GM12875 (cell line): ENCODE data around the gene ADPRHL1.

Experiments
- H3K4me3 ChIP-seq: one replicate; pipeline ENCODE4 v1.5.1; 2011; ENCODE audit warnings: low read depth, low read length, control low read depth
- CTCF ChIP-seq: IDR thresholded peaks from 2 replicates; pipeline ENCODE4 v1.5.1; 2011; ENCODE audit warnings: low read depth, mild to moderate bottlenecking, control low read depth, inconsistent platforms, low read length, moderate library complexity, borderline replicate concordance; ENCODE audit not compliant: insufficient read depth

Gene ADPRHL1

GRCh38 chr13:113410472-113411201 lies 42.7 kb downstream of the ADPRHL1 start:
- TF ChIP-seq CTCF = no peak
- no peak overlapping the region for H3K4me3 ChIP-seq

DNA sequence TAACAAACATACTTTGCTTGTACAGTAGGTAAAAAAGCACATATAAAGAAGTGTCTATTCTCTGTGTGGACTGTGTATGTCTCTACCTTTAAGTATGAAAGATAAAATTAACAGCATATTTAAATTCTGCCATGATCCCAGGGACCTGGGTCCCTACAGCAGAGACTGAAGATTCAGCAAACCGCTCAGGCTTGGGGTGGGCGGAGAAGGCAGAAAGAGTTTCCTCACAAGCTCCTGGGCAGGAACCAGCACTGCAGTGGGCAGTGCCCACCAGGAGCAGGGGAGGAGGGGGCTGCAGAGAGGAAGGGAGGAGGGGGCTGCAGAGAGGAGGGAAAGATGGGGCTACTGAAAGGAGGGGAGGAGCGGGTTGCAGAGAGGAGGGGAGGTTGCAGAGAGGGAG lies 44.7 kb downstream of the ADPRHL1 start:
- H3K4me3 ChIP-seq = no peak overlapping the region
- no peak for TF ChIP-seq CTCF

- no peak for TF ChIP-seq CTCF
- H3K4me3 ChIP-seq = no peak overlapping the region
Measured at GRCh38 chr13:113407531-113408393, 45.5 kb downstream of the ADPRHL1 start.

- no peak overlapping the region for H3K4me3 ChIP-seq
- TF ChIP-seq CTCF = no peak
Measured at GRCh38 chr13:113407103-113407530, 46.2 kb downstream of the ADPRHL1 start.

DNA sequence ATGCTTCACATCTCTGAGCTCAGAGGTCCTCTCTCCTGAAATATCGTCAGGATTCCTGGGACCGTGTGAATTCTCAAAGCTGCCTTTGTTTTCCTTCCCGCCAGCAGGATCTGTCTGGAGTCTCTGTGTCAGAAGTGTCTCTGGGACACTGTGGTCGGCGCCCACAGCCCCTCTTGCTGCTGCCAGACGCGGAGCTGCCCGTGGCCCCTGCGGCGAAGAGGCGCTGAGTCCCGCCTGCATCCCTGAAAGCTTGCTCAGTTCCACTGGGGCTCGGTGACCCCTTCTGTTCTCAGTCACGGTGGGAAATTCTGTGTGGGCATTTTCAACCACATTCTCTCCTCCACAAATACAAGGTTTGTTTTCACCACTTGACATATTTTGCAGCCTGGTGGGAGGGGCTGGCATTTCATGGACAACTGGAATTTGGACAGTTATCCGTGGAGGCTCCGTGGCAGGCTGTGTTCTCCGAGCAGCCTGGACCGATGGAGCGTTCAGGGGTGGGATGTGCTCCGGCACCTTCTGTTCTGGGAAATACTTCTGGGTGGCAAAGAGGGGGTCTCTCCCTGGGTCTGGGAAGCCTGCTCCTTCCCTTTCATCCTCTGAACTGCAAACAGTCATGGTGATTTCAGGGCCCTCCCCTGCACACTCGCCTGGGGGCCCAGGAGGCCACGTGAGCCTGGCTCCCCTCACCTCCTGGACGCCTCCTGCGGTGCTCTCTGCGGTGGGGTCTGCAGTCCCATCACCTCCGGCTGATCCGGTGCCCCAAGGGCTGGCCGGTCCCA lies 46.8 kb downstream of the ADPRHL1 start:
- TF ChIP-seq CTCF = no peak
- H3K4me3 ChIP-seq = no peak overlapping the region

- TF ChIP-seq CTCF = no peak
- H3K4me3 ChIP-seq = no peak overlapping the region
Measured at GRCh38 chr13:113405481-113406300, 47.6 kb downstream of the ADPRHL1 start.
